HepG2 (cell line): Measurements from ENCODE around the gene DAAM2. TPM values are rescaled to one million over a fixed set of nuclear protein-coding genes. Genes with fewer than 3 reads are reported as not detected.

Experiments used
- ATAC-seq: fragments of 200-7000 bp; cut with Tn5 transposase; 3 replicates; pipeline ENCODE4 v1.9.1; 2020; ENCODE audit warnings: mild to moderate bottlenecking, moderate library complexity
- BruUV-seq: library from RNA; stranded (reverse); fragments of 400-500 nt; replicated peaks from 2 replicates; lab custom pipeline; 2021; lab: Mats Ljungman, UMichigan
- CTCF ChIA-PET: fragments of 300-600 bp; formaldehyde crosslinking; extraction: SDS; loops from one replicate; lab custom pipeline; 2021; ENCODE audit warnings: low total read pairs, inconsistent platforms, low intra/inter-chr PET ratio; lab: Yijun Ruan, JAX
- POLR2A ChIA-PET: fragments of 350-600 bp; sonication (Branson Sonifier 250); formaldehyde crosslinking; loops from one replicate; lab custom pipeline; 2020; ENCODE audit warnings: antibody characterized with exemption, inconsistent platforms; lab: Yijun Ruan, JAX
- DNase-seq: peaks from one replicate; pipeline ENCODE4 v3.0.0-alpha.2; 2015; ENCODE audit warnings: low spot score
- FAIRE-seq: peaks from 3 replicates; lab custom pipeline; 2011; peaks lifted over from hg19 to GRCh38; lab: Jason Lieb, UNC
- H2AFZ ChIP-seq: one replicate; pipeline ENCODE4 v1.6.1; 2011; ENCODE audit warnings: low read length, inconsistent platforms
- H3K27ac ChIP-seq: fragments of 300-600 bp; 3 replicates; pipeline ENCODE4 v1.8.0; 2011; ENCODE audit warnings: mixed run types, mild to moderate bottlenecking, mixed read lengths, low read length, inconsistent platforms; ENCODE audit not compliant: insufficient read depth; ENCODE audit errors: extremely low read length
- H3K27me3 ChIP-seq, 2 experiments: fragments of 200-600 bp in 1 of 2; 2 replicates in 1 of 2; 3 replicates in 1 of 2; pipeline versions ENCODE4 v1.6.0 to v1.8.0; 2011; ENCODE audit warnings: low read length in 2 of 2, mild to moderate bottlenecking in 2 of 2, moderate library complexity in 2 of 2, inconsistent platforms in 1 of 2; ENCODE audit not compliant: insufficient read depth in 2 of 2, control insufficient read depth in 1 of 2
- H3K36me3 ChIP-seq, 2 experiments: fragments of 200-600 bp in 1 of 2; replicated peaks in 1 of 2; 2 replicates in 1 of 2; 3 replicates in 1 of 2; pipeline versions ENCODE4 v1.5.1 to v1.8.0; 2011; ENCODE audit warnings: low read length in 2 of 2, inconsistent platforms in 1 of 2; ENCODE audit not compliant: insufficient read depth in 2 of 2, control insufficient read depth in 1 of 2
- H3K4me1 ChIP-seq: 2 replicates; pipeline ENCODE4 v1.5.1; 2012; ENCODE audit warnings: low read length, inconsistent platforms; ENCODE audit not compliant: insufficient read depth
- H3K4me2 ChIP-seq: 2 replicates; pipeline ENCODE4 v1.6.0; 2011; ENCODE audit warnings: low read depth, low read length, inconsistent platforms
- H3K4me3 ChIP-seq, 3 experiments: fragments of 200-600 bp in 1 of 3; sonication (generic), shearing (Covaris generic) in 1 of 3; replicated peaks in 1 of 3; 2 replicates each; pipeline ENCODE4 v1.5.1; 2011 to 2016; ENCODE audit warnings: low read length in 3 of 3, inconsistent platforms in 2 of 3, low read depth in 2 of 3, mild to moderate bottlenecking in 2 of 3, control low read depth in 1 of 3, mixed read lengths in 1 of 3; ENCODE audit not compliant: insufficient read depth in 1 of 3
- H3K79me2 ChIP-seq: one replicate; pipeline ENCODE4 v1.6.1; 2011; ENCODE audit warnings: low read length, inconsistent platforms; ENCODE audit not compliant: insufficient read depth
- H3K9ac ChIP-seq: 2 replicates; pipeline ENCODE4 v1.6.0; 2011; ENCODE audit warnings: mild to moderate bottlenecking, low read depth, low read length, inconsistent platforms; ENCODE audit not compliant: insufficient read depth
- H3K9me3 ChIP-seq: 2 replicates; pipeline ENCODE4 v1.5.1; 2012; ENCODE audit warnings: mild to moderate bottlenecking, low read length
- H4K20me1 ChIP-seq: 2 replicates; pipeline ENCODE4 v1.6.0; 2011; ENCODE audit warnings: inconsistent platforms, mild to moderate bottlenecking, low read length, moderate library complexity; ENCODE audit not compliant: insufficient read depth
- ARNT ChIP-seq: fragments of 450-650 bp; IDR thresholded peaks from 2 replicates; pipeline ENCODE4 v1.6.1; 2017
- FOSL2 ChIP-seq: sonication (generic); formaldehyde crosslinking; IDR thresholded peaks from 2 replicates; pipeline ENCODE4 v1.4.0; 2020; ENCODE audit warnings: missing genetic modification reagents
- RAD51 ChIP-seq: fragments of 450-650 bp; IDR thresholded peaks from 2 replicates; pipeline ENCODE4 v1.6.1; 2016; ENCODE audit warnings: borderline replicate concordance
- SMAD9 ChIP-seq: sonication (generic); formaldehyde crosslinking; IDR thresholded peaks from 2 replicates; pipeline ENCODE4 v1.5.1; 2020; ENCODE audit warnings: mild to moderate bottlenecking, missing genetic modification reagents
- SP2 ChIP-seq: sonication (generic); formaldehyde crosslinking; IDR thresholded peaks from 2 replicates; pipeline ENCODE4 v1.5.1; 2020; ENCODE audit warnings: mild to moderate bottlenecking, missing genetic modification reagents
- TCF12 ChIP-seq, 2 experiments: fragments of 450-650 bp in 1 of 2; sonication (generic) in 1 of 2; formaldehyde crosslinking in 1 of 2; IDR thresholded peaks; 2 replicates each; pipeline versions ENCODE4 v1.6.1 to v1.8.0; 2017 to 2022; ENCODE audit warnings: antibody characterized with exemption in 1 of 2, mild to moderate bottlenecking in 1 of 2, missing genetic modification reagents in 1 of 2, moderate library complexity in 1 of 2
- TFDP1 ChIP-seq: IDR thresholded peaks from 2 replicates; pipeline ENCODE4 v1.6.1; 2016; ENCODE audit warnings: missing compliant biosample characterization, missing genetic modification reagents, borderline replicate concordance
- ZBTB14 ChIP-seq: sonication (generic); formaldehyde crosslinking; IDR thresholded peaks from 2 replicates; pipeline ENCODE4 v1.4.0; 2020; ENCODE audit warnings: missing genetic modification reagents
- ZBTB49 ChIP-seq: sonication (generic); formaldehyde crosslinking; IDR thresholded peaks from 2 replicates; pipeline ENCODE4 v1.4.0; 2020; ENCODE audit warnings: missing genetic modification reagents, borderline replicate concordance
- ZMYM3 ChIP-seq: sonication (generic); formaldehyde crosslinking; IDR thresholded peaks from 2 replicates; pipeline ENCODE4 v1.5.1; 2020; ENCODE audit warnings: mild to moderate bottlenecking, missing genetic modification reagents
- ZNF484 ChIP-seq: sonication (generic); formaldehyde crosslinking; IDR thresholded peaks from 2 replicates; pipeline ENCODE4 v1.5.1; 2020; ENCODE audit warnings: mild to moderate bottlenecking, low read depth, missing genetic modification reagents, borderline replicate concordance
- ZNF510 ChIP-seq: sonication (generic); formaldehyde crosslinking; IDR thresholded peaks from 2 replicates; pipeline ENCODE4 v1.4.0; 2020; ENCODE audit warnings: low read depth, mild to moderate bottlenecking, missing genetic modification reagents
- ZNF567 ChIP-seq: sonication (generic); formaldehyde crosslinking; IDR thresholded peaks from 2 replicates; pipeline ENCODE4 v1.8.1; 2023; ENCODE audit warnings: mild to moderate bottlenecking, missing genetic modification reagents, borderline replicate concordance
- ZNF841 ChIP-seq: sonication (generic); formaldehyde crosslinking; IDR thresholded peaks from 2 replicates; pipeline ENCODE4 v1.8.1; 2023; ENCODE audit warnings: missing genetic modification reagents, borderline replicate concordance
- WGBS: methylation state at CpG from one replicate; pipeline ENCODE4 v1.1.6; 2017; ENCODE audit warnings: low lambda C conversion rate; 5-methylcytosine and 5-hydroxymethylcytosine counted together
- in situ Hi-C: cut with HindIII; loops from 2 replicates; pipeline ENCODE4 v1.10.0; 2017; ENCODE audit warnings: low pct_unique_long_range_greater_than_20kb; ENCODE audit not compliant: extremely low pct_ligation_motif_present
- intact Hi-C: fragments of 100-400 bp; cut with micrococcal nuclease; formaldehyde crosslinking; loops from one replicate; pipeline ENCODE4 v1.10.0; 2022; ENCODE audit not compliant: unreplicated experiment
- polyA plus RNA-seq, 8 experiments: library from polyadenylated mRNA; depleted of rRNA in 3 of 8; stranded (reverse) in 7 of 8; unstranded in 1 of 8; fragments of >200 nt; fragmentation: Illumina TruSeq in 4 of 8; extraction: Trizol in 4 of 8; gene quantifications; 2 replicates each; pipeline versions ENCODE4 v1.2.1 to v1.2.3, GENCODE V29; 2011 to 2016; ENCODE audit warnings: low read depth in 4 of 8, missing spikeins in 1 of 8, mixed read lengths in 1 of 8; ENCODE audit not compliant: insufficient read depth in 1 of 8
- total RNA-seq, 5 experiments: library from RNA; depleted of rRNA; stranded (reverse); fragments of >200 nt; fragmentation: Illumina TruSeq; extraction: Trizol; gene quantifications; 2 replicates each; pipeline ENCODE4 v1.2.3, GENCODE V29; 2016; ENCODE audit warnings: low read depth in 1 of 5

The DAAM2 gene
- total and polyA plus RNA-seq, 2 of the 13 experiments (the other 11 are each of a cell fraction or from before 2014, with no cell fraction given): 0.01 TPM; not detected in 1

GRCh38 chr6:39778581-39779255 lies 13.5 kb upstream of the DAAM2 start:
- in situ Hi-C loops: no loop called here
- Histone ChIP-seq H3K79me2 (no peaks in the 10 kb centered on the region), H3K9ac (no peak overlapping the region), H3K9me3 (no peaks in the 10 kb centered on the region), H2AFZ (no peak overlapping the region), H3K4me3 (no peak overlapping the region), H3K36me3 (no peaks in the 10 kb centered on the region), H3K4me2 (no peak overlapping the region), H4K20me1 (no peaks in the 10 kb centered on the region), H3K27me3 (no peaks in the 10 kb centered on the region), H3K4me1 (no peaks in the 10 kb centered on the region), H3K27ac (no peak overlapping the region)
- WGBS: 3% methylated on average over 2 of the region's 2 CpGs
- DNase-seq: no peak
- no peak for ATAC-seq
- ChIA-PET POLR2A (no interaction called here), CTCF (no interaction called here)
- intact Hi-C loops: no loop called here
- FAIRE-seq: no peak
- BruUV-seq: no TSS peak
- TF ChIP-seq FOSL2: no peak
- TF ChIP-seq SP2 (CRISPR knock-in tag): no peak
- no peak for TF ChIP-seq RAD51
- no peak for TF ChIP-seq TCF12 (IDR thresholded peaks at IDR 0.05)
- TF ChIP-seq TCF12 (CRISPR knock-in tag; IDR thresholded peaks at IDR 0.05): no peak
- no peak for TF ChIP-seq SMAD9
- TF ChIP-seq ZNF484: no peak
- TF ChIP-seq TFDP1 (CRISPR knock-in tag): no peak
- no peak for TF ChIP-seq ZMYM3 (CRISPR knock-in tag)
- TF ChIP-seq ZBTB14 (CRISPR knock-in tag): no peak
- no peak for TF ChIP-seq ZBTB49
- TF ChIP-seq ZNF841 (CRISPR knock-in tag): no peak
- no peak for TF ChIP-seq ZNF567 (CRISPR knock-in tag)
- no peak for TF ChIP-seq ZNF510
- no peak for TF ChIP-seq ARNT
